GM19193 (cell line): ENCODE results near the gene MARCKSL1.

ENCODE experiments used
- POLR2A ChIP-seq: IDR thresholded peaks from 4 replicates; pipeline ENCODE4 v1.6.1; 2011; ENCODE audit not compliant: insufficient read depth, insufficient read length; ENCODE audit errors: extremely low read depth

Gene MARCKSL1

DNA sequence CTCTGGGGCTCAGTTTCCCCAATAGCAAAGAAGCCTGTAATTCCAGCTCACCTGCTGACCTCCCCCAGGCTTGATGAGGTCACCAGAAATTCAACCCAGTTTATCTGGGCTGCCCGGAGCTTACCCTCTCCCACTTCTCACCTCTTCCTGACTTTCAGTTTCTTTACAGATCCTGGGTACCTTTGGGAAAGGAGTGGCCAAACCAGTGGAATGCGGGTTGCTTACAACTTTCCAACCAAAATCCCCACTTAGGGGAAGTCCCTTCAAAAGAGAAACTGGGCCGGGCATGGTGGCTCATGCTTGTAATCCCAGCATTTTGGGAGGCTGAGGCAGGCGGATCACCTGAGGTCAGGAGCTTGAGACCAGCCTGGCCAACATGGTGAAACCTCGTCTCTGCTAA is 5.9 kb upstream of the MARCKSL1 start:
- no peak for TF ChIP-seq POLR2A

DNA sequence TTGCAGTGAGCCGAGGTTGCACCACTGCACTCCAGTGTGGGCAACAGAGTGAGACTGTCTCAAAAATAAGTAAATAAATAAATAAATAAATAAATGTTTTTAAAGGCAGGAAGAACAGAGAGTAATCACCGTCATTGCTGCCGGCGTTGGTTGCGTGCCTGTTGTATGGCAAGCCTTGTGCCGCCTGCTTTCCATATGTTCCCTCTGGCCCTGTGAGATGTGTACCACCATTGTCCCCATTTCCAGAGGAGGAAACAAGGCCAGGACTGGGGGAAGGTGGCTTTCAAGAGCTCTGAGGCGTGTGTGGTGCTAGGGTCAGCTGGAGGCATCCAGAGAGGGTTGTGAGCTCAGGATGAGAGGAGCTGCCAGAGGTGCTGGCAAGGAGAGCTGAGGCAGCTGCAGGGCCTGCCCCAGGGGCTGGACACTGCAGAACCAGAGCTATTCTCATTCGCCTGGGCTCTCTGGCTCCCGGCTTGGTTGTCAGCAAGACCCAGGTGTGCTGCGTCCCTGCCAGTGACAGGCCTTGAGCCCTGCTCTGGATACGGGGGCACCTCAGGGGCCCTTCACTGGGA is 5.2 kb upstream of the MARCKSL1 start:
- no peak for TF ChIP-seq POLR2A

DNA sequence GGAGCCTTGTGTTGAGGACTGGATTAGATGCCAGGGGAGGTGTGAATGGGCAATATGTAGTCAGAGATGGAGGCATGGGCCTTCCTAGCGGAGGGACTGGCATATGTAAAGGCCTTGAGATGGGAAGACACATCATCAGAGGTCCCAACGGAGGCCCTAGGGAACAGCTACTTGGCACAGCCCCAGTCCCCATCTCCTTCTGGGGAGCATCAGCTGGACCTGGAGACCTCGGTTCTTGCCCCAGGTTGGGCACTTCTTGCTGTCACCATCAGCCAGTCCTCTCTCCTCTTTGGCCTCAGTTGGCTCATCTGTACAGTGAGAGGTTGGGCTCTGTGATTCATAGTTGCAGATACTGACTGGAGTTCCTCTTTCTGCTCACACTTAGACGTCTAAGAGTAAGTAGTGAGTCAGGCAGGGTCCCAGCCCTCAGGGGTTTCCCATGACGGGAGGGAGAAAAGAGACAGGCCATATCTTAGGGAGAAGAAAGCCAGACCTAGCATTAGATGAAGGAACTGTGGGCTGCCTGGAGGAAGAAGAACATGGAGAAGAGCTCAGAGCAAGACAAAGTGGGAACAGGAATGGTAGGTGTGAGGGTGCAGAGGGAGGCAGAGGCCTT is 3.4 kb upstream of the MARCKSL1 start:
- TF ChIP-seq POLR2A: no peak

DNA sequence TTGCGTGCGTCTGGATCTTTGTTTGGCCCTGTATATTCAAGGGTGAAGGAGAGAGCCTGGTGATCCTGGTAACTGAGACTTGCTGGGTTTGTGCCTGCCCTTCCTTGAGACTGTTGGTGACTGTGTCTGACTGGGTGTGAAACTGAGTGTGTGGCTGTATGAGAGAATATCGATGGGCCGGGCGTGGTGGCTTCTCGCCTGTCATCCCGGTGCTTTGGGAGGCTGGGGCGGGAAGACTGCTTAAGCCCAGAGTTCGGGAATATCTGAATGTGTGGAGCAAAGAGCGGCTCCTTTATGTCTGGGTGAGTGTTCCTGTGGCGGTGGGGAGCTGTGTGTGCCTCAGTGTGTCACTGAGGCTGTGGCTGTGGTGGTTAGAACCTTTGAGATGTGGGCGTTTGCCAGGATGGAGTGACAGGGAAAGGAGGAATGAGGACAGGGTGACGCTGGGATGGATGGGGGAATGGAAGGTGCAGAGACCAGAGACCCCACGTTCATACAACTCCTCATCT is 2.7 kb upstream of the MARCKSL1 start:
- TF ChIP-seq POLR2A: no peak

DNA sequence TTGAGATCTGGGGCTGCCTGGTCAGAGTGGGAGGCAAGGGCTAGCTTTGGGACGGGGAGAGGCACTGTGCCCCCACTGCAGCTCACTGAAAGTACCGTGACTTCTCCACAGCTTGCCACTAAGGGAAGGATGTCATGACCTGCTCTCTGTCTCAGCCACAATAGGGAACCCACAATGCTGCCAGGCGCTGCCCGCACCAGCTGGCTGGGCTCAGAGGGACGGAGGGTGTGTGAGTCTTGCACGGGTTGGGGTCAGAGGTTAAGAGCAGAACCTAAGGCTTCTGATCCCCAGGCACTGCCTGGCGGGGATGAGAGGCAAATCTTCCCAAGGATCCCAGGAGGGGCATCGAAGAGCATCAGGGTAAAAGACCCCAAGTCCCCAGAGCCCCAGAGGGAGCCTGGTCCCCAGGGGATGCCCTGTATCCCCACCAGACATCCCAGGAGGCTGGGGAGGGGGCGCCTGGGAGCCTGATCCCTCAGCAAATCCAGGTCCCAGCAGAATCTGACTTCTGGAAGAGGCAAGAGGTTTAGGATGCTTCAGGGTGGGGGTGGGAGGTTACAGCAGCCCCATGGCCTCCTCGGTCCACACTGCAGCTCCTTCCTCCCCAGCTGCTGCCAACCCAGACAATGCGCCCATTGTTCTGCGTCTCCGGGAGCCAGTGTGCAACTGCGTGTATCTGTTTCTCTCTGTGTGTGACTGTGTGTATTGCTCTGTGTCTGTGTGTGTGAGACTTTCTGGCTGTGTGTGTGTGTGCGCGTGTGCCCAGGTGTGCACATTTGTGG is 2.0 kb upstream of the MARCKSL1 start:
- TF ChIP-seq POLR2A: no peak

DNA sequence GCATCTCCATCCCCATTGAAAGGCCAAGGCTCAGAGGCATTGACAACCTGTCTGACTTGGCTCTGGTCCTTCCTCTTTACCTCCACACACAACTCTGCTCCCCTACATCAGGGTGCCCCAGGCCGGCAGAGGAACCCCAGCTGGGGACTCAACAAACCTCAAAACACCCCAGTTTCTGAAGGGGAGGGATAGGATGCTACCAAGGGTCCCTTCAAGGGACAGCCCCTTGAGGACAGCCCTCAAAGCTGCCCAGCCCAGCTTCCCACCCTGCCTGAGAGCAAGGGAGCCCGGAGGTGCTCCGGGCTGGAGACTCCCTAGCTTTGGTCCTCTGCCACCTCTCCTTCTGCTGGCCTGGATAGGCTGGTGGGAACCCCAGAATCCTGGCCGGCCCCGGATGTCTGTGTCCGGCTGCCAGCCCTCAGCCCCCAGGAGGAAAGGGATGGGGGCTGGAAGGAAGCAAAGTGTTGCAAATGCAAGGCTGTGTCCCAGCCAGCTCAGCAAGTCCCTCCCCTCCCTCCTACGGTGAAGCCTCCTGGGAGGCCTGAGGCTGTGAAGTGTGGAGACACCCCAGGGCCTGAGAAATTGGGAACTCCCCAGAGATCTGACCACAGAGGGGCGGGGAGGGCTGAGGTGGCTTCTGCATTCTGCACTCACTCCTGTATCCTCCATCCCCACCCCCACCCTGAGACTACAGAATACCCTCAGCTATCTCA is 1.1 kb upstream of the MARCKSL1 start:
- TF ChIP-seq POLR2A: no peak

DNA sequence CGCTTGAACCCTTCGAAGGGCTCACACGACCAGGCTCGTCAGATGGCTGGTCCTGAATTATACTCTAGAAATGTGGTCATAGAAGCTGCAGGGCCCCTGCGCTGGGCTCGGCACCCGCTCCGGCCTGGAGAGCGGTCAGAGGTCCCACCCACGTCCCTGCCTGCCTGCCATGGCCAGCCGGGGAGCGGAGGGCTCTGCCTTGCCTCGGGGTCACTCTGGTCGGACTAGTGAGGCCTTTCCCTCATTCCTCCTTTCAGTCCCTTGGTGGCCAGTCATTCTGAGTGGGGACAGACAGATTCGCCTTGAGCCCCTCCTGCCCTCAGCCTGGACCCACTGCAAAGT is 529 bp upstream of the MARCKSL1 start:
- TF ChIP-seq POLR2A: no peak

DNA sequence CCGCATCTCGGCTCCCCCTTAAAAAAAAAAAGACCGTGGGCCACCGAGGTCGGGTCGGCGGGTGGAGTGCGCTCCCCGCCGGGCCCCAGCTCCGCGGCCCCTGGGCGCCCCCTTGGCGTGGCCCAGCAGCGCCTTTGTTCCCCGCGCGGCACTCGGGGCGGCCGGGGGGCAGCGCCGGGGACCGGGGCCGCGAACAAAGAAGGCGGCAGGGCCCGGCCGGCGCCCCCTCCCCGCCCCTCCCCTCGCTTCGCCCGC is 571 bp downstream of the MARCKSL1 start:
- no peak for TF ChIP-seq POLR2A

DNA sequence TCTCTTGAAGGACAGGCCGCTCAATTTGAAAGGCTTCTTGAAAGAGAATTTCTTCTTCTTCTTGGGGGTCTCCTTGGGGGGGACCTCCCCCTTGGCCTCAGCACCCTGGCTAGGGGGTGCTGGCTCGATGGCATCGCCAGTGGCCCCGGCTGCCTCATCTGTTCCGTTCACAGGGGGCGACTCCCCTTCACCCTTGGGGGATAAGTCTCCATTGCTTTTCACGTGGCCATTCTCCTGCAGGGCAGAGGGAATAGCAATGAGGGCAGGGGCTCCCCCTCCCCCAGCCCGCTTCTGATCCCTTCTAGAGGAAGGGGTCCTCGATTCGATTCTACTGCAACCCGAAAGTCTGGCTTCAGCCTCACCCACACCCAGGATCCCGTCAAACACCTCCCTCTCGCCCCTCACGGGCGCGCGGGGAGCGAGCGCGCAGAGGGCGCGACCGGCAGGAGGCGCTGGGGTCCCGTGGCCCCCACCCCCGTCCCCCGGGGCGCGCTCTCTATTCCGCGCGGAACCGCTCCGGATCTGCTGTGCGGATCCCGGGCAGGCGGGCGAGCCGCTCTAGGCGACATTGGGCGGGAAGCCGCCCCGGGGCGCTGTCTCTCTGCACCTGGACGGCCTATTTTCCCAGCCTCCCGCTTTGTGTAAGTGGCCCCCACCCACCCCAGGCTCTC is 1.0 kb downstream of the MARCKSL1 start:
- no peak for TF ChIP-seq POLR2A

DNA sequence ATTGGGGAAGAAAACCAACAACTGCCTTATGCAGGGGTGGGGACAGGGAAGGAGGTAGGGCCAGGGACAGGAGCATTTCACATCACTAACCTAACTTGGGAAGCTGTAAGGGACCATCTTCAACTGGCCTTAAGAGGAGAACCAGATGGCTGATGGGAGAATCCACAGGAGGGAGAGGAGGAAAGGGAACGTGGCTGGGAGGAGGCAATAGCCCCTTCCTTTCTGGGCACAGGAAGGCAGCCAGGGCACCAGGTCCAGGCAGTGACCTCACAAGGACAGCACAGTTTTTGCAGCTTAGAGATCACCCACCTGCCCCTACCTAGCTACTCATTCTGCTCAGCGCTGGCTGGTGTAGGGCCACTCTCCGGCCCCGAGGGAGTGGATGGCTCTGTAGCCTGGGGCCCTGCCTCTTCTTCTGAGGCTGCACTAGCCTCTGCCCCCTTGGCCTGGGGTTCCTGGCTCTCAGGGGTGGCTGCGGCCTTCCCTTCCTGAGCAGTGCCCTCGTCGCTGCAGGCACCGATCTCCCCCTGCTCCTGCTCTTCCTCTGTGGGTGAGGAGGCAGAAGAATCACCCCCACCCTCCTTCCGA is 1.7 kb downstream of the MARCKSL1 start:
- peak; percentile 43 for TF ChIP-seq POLR2A

DNA sequence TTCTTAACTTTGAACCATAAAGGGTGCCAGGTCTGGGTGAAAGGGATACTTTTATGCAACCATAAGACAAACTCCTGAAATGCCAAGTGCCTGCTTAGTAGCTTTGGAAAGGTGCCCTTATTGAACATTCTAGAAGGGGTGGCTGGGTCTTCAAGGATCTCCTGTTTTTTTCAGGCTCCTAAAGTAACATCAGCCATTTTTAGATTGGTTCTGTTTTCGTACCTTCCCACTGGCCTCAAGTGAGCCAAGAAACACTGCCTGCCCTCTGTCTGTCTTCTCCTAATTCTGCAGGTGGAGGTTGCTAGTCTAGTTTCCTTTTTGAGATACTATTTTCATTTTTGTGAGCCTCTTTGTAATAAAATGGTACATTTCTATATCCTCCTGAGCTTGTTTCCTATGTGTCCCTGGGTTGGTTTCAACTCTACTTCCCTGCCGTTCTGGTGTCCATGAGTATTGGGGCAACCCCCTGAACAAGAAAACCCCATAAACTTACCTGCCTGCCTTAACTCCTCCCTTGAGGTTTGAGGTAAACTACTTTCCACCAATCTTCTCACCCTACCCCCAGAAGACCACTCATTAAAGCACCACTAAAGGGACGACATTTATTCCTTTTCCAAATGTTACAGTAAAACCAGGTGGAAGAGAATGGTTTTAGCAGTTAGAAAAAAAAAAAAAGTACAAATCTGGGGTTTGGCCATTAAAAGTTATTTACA is 2.6 kb downstream of the MARCKSL1 start:
- TF ChIP-seq POLR2A: no peak

DNA sequence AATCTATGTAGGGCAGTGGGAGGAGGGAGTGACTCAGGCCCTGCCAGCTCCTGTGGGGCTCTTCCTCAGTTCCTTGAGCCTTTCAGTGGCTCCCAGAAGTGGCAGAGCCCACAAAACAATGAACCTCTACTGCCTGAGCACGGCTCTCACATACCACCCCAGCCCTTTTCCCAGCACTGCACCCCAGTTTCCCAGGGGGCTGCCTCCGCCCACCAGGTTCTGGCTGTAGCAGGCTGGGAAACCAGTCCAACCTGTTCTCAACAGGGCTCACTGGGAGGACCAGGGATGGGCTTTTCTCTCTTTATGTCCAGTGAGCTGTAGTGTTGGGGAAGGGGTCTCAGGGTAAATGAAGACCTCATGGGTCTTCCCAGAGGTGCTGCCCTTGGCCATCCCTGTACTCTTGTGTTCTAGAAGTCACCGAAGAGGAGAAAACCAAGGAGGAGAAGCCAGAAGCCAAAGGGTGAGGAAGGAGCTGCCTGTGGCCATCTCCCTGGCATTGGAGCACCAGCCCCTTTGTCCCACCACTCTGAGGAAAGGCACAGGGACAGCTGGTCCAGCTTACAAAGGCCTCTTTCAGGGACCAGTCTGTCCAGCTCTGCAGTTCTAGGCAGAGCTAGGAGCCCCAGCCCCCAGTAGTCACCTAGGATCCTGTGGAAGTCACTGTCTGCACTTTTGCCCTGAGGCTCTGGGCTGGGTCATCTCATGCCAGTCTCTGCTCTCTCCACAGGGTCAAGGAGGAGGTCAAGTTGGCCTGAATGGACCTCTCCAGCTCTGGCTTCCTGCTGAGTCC is 3.5 kb downstream of the MARCKSL1 start:
- TF ChIP-seq POLR2A: peak; percentile 38

DNA sequence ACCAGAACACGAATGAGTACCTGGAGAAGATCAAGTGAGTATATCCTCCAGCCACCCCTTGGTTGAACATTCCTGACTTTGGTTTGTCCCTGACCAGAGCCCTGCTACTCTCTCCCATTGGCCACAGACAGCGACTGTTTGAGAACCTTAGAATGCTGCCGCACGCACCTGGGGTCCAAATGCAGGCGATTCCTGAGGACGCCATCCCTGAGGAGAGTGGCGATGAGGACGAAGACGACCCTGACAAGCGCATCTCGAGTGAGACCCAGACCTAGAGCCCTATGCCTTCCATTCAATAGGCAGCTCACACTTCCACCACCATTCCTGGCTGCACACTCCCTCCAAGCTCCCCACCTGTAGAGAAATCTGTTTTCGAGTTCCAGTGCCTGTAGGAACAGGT is 4.5 kb downstream of the MARCKSL1 start:
- TF ChIP-seq POLR2A: no peak
